Measurements from ENCODE around the gene CRACR2A.

The CRACR2A gene

GRCh38 chr12:3723916-3724805 lies 28.7 kb downstream of the CRACR2A start:
- no peak for ATAC-seq

GRCh38 chr12:3722368-3722767 lies 30.5 kb downstream of the CRACR2A start:
- no peak for ATAC-seq

GRCh38 chr12:3720772-3721171 lies 32.1 kb downstream of the CRACR2A start:
- no peak for ATAC-seq

- ATAC-seq: no peak
Measured at GRCh38 chr12:3718100-3718499, 34.8 kb downstream of the CRACR2A start.

- ATAC-seq: no peak
Measured at GRCh38 chr12:3717283-3717898, 35.5 kb downstream of the CRACR2A start.

- no peak for ATAC-seq
Measured at GRCh38 chr12:3715999-3716398, 36.9 kb downstream of the CRACR2A start.

- ATAC-seq: no peak
Measured at GRCh38 chr12:3713947-3714346, 39.0 kb downstream of the CRACR2A start.

- ATAC-seq: no peak
Measured at GRCh38 chr12:3713483-3713882, 39.4 kb downstream of the CRACR2A start.

- no peak for ATAC-seq
Measured at GRCh38 chr12:3712209-3712992, 40.5 kb downstream of the CRACR2A start.

GRCh38 chr12:3705354-3705675 lies 47.6 kb downstream of the CRACR2A start:
- no peak for ATAC-seq

GRCh38 chr12:3704512-3705353 lies 48.2 kb downstream of the CRACR2A start:
- ATAC-seq: no peak

GRCh38 chr12:3700861-3701260 lies 52.0 kb downstream of the CRACR2A start:
- no peak for ATAC-seq

- ATAC-seq: no peak
Measured at GRCh38 chr12:3698218-3698974, 54.5 kb downstream of the CRACR2A start.

GRCh38 chr12:3697311-3697870 lies 55.5 kb downstream of the CRACR2A start:
- no peak for ATAC-seq

GRCh38 chr12:3694673-3695072 lies 58.2 kb downstream of the CRACR2A start:
- ATAC-seq: no peak

- no peak for ATAC-seq
Measured at GRCh38 chr12:3692616-3693365, 60.1 kb downstream of the CRACR2A start.

- ATAC-seq: peak in 1 of 2 donors; percentile 41
Measured at GRCh38 chr12:3686463-3686862, 66.4 kb downstream of the CRACR2A start.

- ATAC-seq: no peak
Measured at GRCh38 chr12:3685830-3686229, 67.1 kb downstream of the CRACR2A start.

GRCh38 chr12:3684449-3685051 lies 68.4 kb downstream of the CRACR2A start:
- no peak for ATAC-seq

- ATAC-seq: no peak
Measured at GRCh38 chr12:3683670-3684069, 69.2 kb downstream of the CRACR2A start.

Measured in activated CD4-positive, CD25-positive, alpha-beta regulatory T cell treated with anti-CD3 and anti-CD28 coated beads, Interleukin-2, amount 50 U/mL, for 24 hours (primary cell).